ENCODE measurements around the gene SERTM2. TPM values are rescaled to one million over a fixed set of nuclear protein-coding genes. Genes with fewer than 3 reads are reported as not detected.

SERTM2 gene
- total and polyA plus RNA-seq, 7 donors: 0.12 to 4.1 (median 1.7) TPM; not detected in 1

DNA sequence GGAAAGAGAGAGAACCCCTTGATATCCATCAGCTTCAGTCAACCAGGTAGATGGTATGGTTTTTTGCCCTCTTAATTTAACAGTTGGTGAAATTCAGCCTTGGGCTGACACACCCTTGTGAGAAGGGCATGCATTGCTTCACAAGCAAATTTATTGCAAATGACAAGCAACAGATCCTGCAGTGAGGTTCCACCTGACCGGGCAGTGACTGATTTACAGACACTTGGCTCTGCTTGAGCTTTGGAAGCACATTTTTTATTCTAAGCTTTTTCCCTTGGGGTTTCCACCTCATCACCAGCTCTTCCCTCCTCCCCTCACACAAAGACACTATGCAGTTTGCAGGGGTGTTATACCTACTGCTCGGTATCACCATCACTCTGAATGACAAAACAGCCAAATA lies 28.3 kb upstream of the SERTM2 start:
- H3K4me3 ChIP-seq: no peak overlapping the region
- TF ChIP-seq POLR2AphosphoS5 (IDR thresholded peaks at IDR 0.05) (no peak), CTCF (IDR thresholded peaks at IDR 0.05) (no peak), POLR2A (IDR thresholded peaks at IDR 0.05) (no peak), EP300 (IDR thresholded peaks at IDR 0.05) (no peak)
- intact Hi-C loops (cut with DNase I): no loop called here
- no peaks in the 10 kb centered on the region for H3K27me3 ChIP-seq
- H3K9me3 ChIP-seq: no peaks in the 10 kb centered on the region
- DNase-seq: no peak
- no peak overlapping the region for H3K27ac ChIP-seq
- no peaks in the 10 kb centered on the region for H3K4me1 ChIP-seq
- 47 to 70% methylated on average over 2 of the region's 2 CpGs for WGBS, 2 donors
- no peaks in the 10 kb centered on the region for H3K36me3 ChIP-seq

DNA sequence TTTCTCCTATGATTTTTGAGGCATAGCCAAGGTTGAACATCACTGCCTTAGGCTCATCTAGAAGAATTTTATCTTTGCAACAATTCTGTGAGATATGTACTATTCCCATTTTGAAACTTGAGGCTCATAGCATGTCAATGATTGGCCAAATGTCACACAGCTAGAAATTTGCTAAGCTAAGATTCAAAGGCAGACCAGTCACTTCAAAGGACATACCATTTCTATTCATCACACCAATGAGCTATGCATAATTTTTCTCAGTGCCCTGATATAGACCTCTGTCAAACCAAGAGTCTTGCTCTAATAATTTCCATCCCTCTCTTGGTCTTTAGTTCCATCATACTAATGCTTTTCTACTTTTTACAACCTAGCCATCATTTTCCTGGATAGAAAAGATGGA lies 27.6 kb upstream of the SERTM2 start:
- Histone ChIP-seq H3K9me3 (no peaks in the 10 kb centered on the region), H3K36me3 (no peaks in the 10 kb centered on the region), H3K27ac (no peak overlapping the region), H3K4me1 (no peaks in the 10 kb centered on the region), H3K4me3 (no peak overlapping the region), H3K27me3 (no peaks in the 10 kb centered on the region)
- TF ChIP-seq POLR2A (IDR thresholded peaks at IDR 0.05): no peak
- TF ChIP-seq EP300 (IDR thresholded peaks at IDR 0.05): no peak
- TF ChIP-seq CTCF (IDR thresholded peaks at IDR 0.05): no peak
- intact Hi-C loops (cut with DNase I): no loop called here
- DNase-seq: no peak

DNA sequence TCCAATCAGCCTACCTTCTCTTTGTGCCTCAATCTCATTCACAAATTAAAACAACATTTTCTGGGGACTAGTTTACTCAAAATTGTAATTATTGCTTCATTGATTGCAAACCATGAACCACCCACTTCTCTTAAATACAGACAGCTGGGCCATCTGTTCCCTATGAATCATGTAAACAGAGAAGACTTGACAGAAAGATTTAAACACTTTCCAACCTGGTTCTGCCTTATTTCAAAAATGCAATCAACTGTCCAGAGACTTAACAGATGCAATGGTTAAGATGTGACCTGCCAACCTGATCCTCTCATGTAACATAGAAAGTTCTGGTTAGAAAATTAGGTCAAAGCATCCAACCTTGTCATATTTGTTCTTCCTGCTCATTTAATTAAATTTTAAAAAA lies 20.8 kb upstream of the SERTM2 start:
- no peak for DNase-seq
- H3K27ac ChIP-seq: no peak overlapping the region
- intact Hi-C loops (cut with DNase I): no loop called here
- no peaks in the 10 kb centered on the region for H3K27me3 ChIP-seq
- H3K36me3 ChIP-seq: no peaks in the 10 kb centered on the region
- TF ChIP-seq POLR2AphosphoS5 (IDR thresholded peaks at IDR 0.05) (no peak), POLR2A (IDR thresholded peaks at IDR 0.05) (no peak), EP300 (IDR thresholded peaks at IDR 0.05) (no peak), CTCF (IDR thresholded peaks at IDR 0.05) (no peak)
- no peak overlapping the region for H3K4me3 ChIP-seq
- no peaks in the 10 kb centered on the region for H3K4me1 ChIP-seq
- H3K9me3 ChIP-seq: no peaks in the 10 kb centered on the region

- intact Hi-C loops (cut with DNase I): no loop called here
Measured at GRCh38 chrX:111492085-111492484, 19.4 kb upstream of the SERTM2 start.

More at GRCh38 chrX:111492085-111492484, 19.4 kb upstream of the SERTM2 start:
- 69 to 74% methylated on average over 4 of the region's 4 CpGs for WGBS, 2 donors
- H3K4me3 ChIP-seq: no peak overlapping the region
- TF ChIP-seq POLR2AphosphoS5 (IDR thresholded peaks at IDR 0.05): no peak
- no peak for TF ChIP-seq CTCF (IDR thresholded peaks at IDR 0.05)
- TF ChIP-seq POLR2A (IDR thresholded peaks at IDR 0.05): no peak
- TF ChIP-seq EP300 (IDR thresholded peaks at IDR 0.05): no peak
- H3K9me3 ChIP-seq: no peaks in the 10 kb centered on the region
- no peaks in the 10 kb centered on the region for H3K4me1 ChIP-seq
- no peak for DNase-seq
- no peaks in the 10 kb centered on the region for H3K27me3 ChIP-seq
- no peak overlapping the region for H3K27ac ChIP-seq
- no peaks in the 10 kb centered on the region for H3K36me3 ChIP-seq
